Gastroesophageal sphincter (tissue), 3 donors: ENCODE results near the gene RGL1.

Source experiments
- POLR2A ChIP-seq, 2 donors: fragments of 450-650 bp; IDR thresholded peaks; one replicate each; pipeline ENCODE4 v1.6.1; 2017; ENCODE audit warnings: antibody characterized with exemption in 2 of 2, mild to moderate bottlenecking in 2 of 2, moderate library complexity in 1 of 2
- TF ChIP-seq, protein P1 (sequence below), 4 experiments: fragments of 200-600 bp in 2 of 4; fragments of 450-650 bp in 2 of 4; sonication (generic) in 1 of 4; IDR thresholded peaks; one replicate each; pipeline ENCODE4 v1.5.1; 2017 to 2019; ENCODE audit warnings: antibody characterized with exemption in 4 of 4, mild to moderate bottlenecking in 2 of 4, moderate library complexity in 2 of 4

DNA sequence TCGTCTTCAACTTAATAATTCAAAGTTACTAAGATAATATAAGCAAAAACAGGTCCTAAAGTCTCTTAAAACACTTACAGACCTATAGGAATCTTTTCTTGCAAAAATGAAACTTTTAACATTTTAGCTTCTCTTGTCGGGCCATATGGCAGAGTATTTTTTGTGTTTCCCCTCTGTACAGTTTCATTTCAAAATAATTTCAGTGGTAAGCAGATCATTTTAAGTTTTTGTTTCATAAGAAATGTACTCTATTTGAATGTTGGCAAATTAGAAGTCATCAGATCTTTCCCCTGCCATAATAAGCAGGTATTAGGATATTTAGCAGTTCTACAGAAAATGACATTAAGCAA lies 37.9 kb downstream of the RGL1 start:
- TF ChIP-seq, protein P1, sequence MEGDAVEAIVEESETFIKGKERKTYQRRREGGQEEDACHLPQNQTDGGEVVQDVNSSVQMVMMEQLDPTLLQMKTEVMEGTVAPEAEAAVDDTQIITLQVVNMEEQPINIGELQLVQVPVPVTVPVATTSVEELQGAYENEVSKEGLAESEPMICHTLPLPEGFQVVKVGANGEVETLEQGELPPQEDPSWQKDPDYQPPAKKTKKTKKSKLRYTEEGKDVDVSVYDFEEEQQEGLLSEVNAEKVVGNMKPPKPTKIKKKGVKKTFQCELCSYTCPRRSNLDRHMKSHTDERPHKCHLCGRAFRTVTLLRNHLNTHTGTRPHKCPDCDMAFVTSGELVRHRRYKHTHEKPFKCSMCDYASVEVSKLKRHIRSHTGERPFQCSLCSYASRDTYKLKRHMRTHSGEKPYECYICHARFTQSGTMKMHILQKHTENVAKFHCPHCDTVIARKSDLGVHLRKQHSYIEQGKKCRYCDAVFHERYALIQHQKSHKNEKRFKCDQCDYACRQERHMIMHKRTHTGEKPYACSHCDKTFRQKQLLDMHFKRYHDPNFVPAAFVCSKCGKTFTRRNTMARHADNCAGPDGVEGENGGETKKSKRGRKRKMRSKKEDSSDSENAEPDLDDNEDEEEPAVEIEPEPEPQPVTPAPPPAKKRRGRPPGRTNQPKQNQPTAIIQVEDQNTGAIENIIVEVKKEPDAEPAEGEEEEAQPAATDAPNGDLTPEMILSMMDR (IDR thresholded peaks at IDR 0.05): no peak
- no peak for TF ChIP-seq POLR2A (IDR thresholded peaks at IDR 0.05)
